GM19467 (cell line): ENCODE data around the gene YIPF3.

Experiments used
- ATAC-seq: cut with Tn5 transposase; IDR thresholded peaks from one replicate; pipeline ENCODE4 v1.9.1; 2021; ENCODE audit warnings: mild to moderate bottlenecking, moderate library complexity; ENCODE audit not compliant: unreplicated experiment

YIPF3 gene

GRCh38 chr6:43493833-43494232, 22.9 kb downstream of the YIPF3 start:
- no peak for ATAC-seq

- ATAC-seq = no peak
Observed at GRCh38 chr6:43493230-43493629, 23.5 kb downstream of the YIPF3 start.

- ATAC-seq = no peak
Observed at GRCh38 chr6:43492673-43493072, 24.1 kb downstream of the YIPF3 start.

DNA sequence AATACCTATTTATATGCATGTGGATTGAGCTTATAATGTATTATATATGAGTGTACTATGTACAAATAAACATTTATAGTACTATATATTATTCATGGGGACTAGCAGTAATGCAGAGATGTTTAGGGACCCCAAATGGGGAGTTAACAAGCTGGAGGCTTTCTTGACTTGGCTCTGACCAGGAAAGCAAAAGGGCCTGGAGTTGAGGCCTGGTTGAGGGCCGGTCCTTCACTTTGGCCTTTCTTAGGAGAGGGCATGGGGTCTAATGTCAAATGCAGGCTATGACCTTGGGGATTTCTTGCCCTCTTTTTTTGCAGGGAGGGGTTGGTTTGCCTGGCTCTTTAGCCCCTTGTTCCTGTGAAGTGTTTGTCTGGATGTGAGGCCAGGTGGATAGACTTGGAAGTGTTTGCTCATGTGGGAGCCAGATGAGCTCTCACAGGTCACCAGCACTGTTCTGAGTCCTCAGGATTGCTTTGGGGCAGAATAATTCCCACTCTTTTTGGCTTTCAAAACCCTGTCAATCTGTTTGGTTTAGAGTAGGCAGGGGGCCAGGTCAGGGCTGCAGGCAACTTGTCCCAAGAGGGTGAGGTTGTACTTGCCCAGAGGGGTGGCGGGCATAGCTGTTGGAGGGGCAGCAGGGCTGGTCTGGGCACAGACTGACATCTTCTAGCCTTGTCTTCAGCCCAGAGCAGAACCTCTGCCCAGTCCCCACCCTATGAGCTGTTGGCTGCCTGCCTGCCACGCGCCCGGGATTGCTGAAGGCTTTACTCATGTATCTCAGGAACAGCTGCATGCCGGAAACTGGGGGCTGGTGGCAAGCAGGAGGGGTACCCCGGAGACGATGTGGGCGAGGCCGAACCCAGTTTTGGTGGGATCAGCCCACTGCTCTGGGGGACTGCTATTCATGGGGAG, 24.7 kb downstream of the YIPF3 start:
- no peak for ATAC-seq

DNA sequence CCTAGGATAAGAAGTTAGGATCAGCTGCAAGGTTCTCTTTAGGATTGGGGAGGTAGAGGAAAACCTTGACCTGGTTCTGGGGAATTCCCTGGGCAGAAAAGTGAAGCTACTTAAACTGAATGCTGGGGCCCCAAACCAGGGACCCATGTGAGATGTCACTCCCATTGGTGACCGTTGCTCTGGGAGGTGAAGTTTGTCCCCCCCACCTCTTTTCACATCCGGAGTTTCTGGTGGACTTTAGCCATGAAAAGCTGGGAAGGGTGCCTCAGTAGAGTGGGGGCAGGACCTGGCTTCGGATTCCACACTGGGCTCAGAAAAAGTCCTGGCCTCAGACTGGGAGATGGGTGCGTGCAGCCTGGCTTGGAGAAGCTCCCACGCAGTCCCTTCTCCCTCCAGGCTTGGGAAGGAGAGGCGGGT, 26.2 kb downstream of the YIPF3 start:
- ATAC-seq = no peak

- ATAC-seq = no peak
Observed at GRCh38 chr6:43489277-43490072, 27.3 kb downstream of the YIPF3 start.

DNA sequence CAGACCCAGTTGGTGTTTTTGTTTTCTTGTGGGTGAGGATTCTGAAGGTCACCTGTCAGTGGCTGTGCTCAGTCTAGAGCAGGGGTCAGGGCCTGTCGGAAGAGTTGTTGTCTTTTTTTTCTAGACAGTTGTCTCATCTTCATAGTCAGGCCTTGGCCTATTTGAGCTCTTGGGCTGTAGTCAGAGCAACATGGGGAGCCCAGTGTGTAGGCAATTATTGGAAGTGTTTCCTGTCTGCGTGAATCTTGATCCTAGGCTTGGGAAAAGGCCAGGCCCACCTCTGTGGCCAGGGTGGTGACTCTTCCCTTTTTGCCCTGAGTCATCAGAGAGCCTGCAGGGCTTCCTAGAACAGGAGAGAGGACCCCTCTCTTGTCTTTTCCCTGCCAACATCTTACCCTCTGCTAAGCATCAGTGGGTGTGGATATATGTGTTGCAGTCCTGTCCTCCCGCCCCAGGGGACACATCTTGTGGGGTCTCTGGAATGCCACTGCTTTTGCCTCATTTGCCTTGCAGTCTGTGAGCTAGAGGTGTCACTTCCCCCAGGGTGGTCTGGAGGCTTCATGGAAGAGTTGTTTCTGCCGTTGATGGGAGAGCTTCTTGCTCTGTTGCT, 28.0 kb downstream of the YIPF3 start:
- ATAC-seq = no peak

DNA sequence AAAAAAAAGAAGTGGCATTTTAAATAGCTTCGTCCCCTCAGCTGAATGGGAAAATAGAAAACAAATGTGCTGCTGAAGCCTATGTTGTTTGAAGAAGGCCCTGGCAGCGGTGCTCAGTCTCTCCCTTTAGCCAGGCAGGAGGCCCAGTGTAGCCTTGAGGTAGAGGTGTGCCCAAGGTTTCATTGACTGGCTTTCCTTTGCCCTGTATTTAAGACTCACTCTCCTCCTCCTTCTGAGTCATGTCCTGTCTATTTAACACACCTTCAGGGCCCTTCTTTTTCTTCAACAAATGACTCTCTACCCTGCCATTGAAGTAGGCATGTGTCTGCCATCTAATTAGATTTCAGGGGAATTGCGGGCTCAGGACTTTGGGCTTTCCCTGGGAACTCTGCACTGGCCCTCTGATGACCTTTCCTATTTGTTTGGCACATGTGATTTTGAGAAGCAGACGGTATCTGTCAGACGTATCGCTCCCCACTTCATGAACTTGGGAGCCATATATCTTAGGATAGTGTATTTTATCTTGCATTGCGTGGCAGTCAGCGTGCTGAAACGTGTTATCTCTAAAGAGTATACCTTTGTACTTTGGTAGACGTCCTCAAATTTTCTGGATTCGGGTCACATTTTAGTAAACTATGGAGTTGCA, 35.0 kb downstream of the YIPF3 start:
- ATAC-seq = no peak

GRCh38 chr6:43481075-43481474, 35.7 kb downstream of the YIPF3 start:
- ATAC-seq = no peak

DNA sequence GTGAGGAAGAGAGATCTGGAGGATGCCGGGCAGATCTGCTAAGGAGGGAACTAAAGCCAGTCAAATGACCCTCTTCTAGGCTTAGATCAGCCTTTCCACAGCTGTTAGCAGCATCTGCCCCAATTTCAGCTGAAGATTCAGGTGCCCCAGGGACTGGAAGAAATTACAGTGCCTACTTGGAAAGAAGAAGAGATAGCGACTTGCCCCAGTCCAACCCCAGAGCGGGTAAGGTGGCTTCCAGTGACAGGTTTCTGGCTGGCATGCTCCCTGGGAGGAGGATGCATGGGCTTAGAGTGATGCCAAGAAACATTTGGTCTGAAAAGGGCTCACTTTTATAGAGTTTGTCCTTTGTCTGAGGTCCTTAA, 38.7 kb downstream of the YIPF3 start:
- no peak for ATAC-seq

DNA sequence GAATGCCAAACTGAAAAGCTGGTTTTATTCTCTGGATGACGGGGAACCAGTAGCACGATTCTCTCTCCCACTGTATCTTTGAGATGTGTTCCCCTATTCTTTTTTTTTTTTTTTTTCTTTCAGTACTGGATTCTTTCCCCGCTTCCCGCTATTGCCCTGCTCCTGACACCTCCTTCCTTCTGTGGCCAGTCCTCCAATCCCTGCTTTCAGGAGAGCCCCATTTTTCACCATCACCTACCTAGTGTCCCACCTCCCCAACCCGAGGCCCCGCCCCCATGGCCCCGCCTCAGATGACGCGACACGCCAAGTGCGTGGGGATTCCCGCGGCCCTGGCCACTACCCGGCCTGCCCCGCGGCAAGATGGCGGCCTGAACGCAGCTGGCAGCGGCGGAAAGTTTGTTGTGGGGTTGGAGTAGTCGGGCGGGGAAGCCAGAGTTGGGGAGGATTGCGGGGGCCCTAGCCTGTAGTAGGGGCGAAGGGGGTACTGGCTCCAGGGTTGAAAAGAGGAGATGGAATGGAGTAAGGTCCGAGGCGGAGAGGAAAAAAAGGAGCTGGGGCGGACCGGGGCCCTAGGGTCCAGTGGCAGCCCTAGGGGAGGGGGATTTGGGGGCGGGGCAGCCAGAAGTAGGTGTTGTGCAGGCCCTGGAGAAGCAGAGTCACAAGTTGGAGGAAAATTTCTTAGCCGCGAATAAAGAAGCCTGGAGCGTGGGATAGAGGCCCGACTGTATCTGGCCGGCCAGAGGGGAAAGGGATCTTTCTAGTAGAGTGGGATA, 39.3 kb downstream of the YIPF3 start, which contains the start of gene TJAP1:
Gene TJAP1 (plus strand): TSS at position 336 of the 773 bp plus-strand sequence. CDS start 21,432 bp downstream, outside the sequence.
- ATAC-seq = peak; percentile 80

DNA sequence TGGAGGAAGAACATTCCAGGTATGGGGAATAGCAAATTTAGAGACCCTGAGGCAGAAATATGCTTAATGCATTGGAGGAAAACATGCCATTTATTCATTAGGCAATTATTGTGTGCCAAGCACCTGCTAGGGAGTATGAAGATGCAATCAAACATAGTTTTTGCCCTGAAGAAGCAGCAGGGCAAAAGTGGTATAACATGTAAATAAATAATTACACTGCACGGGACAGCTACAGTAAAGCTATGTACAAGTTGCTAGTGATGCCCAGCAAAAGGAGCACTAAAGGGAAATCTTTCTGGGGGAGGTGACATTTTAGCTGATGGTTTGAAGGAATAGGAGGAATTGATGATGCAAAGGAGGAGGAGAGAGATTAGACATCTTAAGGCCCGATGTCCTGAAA, 40.0 kb downstream of the YIPF3 start:
- no peak for ATAC-seq

- no peak for ATAC-seq
Observed at GRCh38 chr6:43475516-43475915, 41.2 kb downstream of the YIPF3 start.

GRCh38 chr6:43472515-43472914, 44.2 kb downstream of the YIPF3 start:
- no peak for ATAC-seq

GRCh38 chr6:43471399-43471798, 45.3 kb downstream of the YIPF3 start:
- ATAC-seq = no peak

- ATAC-seq = no peak
Observed at GRCh38 chr6:43469947-43470346, 46.8 kb downstream of the YIPF3 start.

DNA sequence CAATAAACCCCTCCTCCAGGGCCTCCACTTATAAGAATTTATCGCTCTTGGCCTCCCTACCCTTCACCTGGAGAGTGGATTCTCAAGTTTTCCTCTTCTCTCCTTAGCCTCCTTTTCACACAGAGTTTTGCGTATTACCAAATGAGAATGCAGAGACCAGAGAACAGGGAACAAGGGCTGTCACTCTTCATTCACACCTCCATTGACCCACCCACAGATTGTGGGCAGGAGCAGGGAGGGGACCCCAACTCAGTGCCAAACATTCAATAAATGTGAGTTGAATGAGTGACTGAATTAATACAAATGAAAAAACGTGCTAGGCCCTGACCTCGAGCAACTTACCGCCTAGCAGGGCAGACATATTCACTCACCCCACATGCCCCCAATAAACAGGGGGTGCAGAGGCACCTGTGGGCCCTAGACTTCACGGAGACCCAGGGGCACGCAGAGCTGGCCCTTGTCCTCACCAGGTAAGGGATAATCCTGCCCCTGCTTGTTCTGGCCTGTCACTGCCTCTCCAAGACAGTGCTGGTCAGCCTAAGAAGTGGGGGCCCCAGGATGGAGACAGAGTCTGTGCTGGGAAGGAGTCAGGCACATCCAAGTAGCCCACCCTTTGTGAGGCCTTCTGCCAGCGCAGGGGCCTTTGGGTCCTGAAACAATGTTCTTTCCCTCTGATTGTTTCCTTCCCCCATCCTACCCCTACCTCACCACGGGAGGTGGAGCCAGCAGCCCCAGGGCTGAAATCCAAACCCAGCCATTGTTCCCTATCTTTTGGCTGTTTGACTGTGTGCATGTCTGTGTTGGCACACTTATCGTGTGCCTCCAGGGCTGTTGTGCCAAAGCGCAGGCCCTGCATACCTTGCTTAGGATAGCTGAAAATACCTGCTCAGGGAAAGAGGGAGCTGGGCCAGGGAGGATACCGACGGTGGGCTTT, 47.7 kb downstream of the YIPF3 start:
- no peak for ATAC-seq

DNA sequence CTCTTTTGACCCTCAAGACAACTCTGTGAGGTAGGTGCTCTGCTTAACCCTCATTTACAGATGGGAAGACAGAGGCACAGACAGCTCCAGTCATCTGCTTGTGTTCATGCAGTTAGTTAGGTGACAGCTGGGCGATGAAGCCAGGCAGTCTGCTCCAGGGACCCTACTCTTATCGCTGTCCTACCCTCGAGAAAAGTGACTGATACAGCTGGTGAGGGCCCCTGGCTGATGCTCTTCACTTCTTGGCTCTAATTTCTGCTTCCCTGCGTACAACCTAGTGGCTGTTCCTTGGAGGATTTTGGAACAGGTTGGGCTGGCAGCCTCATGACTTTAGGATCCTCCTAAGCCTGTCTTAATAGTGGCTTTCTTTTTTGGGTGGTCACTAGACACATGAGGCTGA, 48.5 kb downstream of the YIPF3 start:
- no peak for ATAC-seq

GRCh38 chr6:43467752-43468151, 49.0 kb downstream of the YIPF3 start:
- no peak for ATAC-seq
